A549 (cell line): ENCODE data around the gene NYAP2. TPM values are rescaled to one million over a fixed set of nuclear protein-coding genes. Genes with fewer than 3 reads are reported as not detected.

Experiments
- ATAC-seq, 2 experiments: fragments of 200-7000 bp in 1 of 2; fragments of >200 bp in 1 of 2; cut with Nextera tagmentation in 1 of 2; cut with Tn5 transposase in 1 of 2; 3 replicates each; pipeline versions ENCODE4 v1.8.0 to v1.9.1; 2018 to 2020; ENCODE audit warnings: mild to moderate bottlenecking in 1 of 2, moderate library complexity in 1 of 2
- CTCF ChIA-PET: fragments of 300-600 bp; sonication (Branson Sonifier 250); formaldehyde crosslinking; extraction: SDS; loops from one replicate; lab custom pipeline; 2021; ENCODE audit warnings: antibody characterized with exemption, inconsistent platforms; lab: Yijun Ruan, JAX
- POLR2A ChIA-PET: fragments of 350-600 bp; formaldehyde crosslinking; extraction: SDS; loops from one replicate; lab custom pipeline; 2021; ENCODE audit warnings: antibody characterized with exemption, inconsistent platforms; lab: Yijun Ruan, JAX
- DNase-seq, 2 experiments: peaks; one replicate each; pipeline versions ENCODE4 v3.0.0 to v3.0.0-alpha.2; 2011 to 2016; ENCODE audit warnings: low read depth in 1 of 2, low spot score in 1 of 2
- FAIRE-seq: peaks from 2 replicates; lab custom pipeline; 2011; peaks lifted over from hg19 to GRCh38; lab: Jason Lieb, UNC
- H3K27ac ChIP-seq, 2 experiments: fragments of >200 bp; sonication (Bioruptor Twin); formaldehyde crosslinking; 3 replicates each; pipeline ENCODE4 v1.5.1; 2016 to 2017
- H3K4me1 ChIP-seq: fragments of >200 bp; sonication (Bioruptor Twin); formaldehyde crosslinking; 3 replicates; pipeline ENCODE4 v1.6.1; 2016
- H3K4me2 ChIP-seq: fragments of >200 bp; sonication (Bioruptor Twin); formaldehyde crosslinking; 3 replicates; pipeline ENCODE4 v1.6.1; 2016
- H3K4me3 ChIP-seq: fragments of >200 bp; sonication (Bioruptor Twin); formaldehyde crosslinking; 3 replicates; pipeline ENCODE4 v1.5.1; 2016
- H3K9me3 ChIP-seq: fragments of >200 bp; sonication (Bioruptor Twin); formaldehyde crosslinking; 3 replicates; pipeline ENCODE4 v1.6.1; 2016
- ATOH8 ChIP-seq: fragments of 250-450 bp; sonication (Bioruptor Pico); IDR thresholded peaks from 2 replicates; pipeline ENCODE4 v1.5.0; 2020; ENCODE audit warnings: low read depth, mild to moderate bottlenecking, moderate library complexity
- BHLHE40 ChIP-seq: IDR thresholded peaks from 2 replicates; pipeline ENCODE4 v1.6.1; 2012; ENCODE audit warnings: low read depth, low read length, inconsistent platforms
- CBX8 ChIP-seq: fragments of 200-600 bp; sonication (generic); IDR thresholded peaks from 2 replicates; pipeline ENCODE4 v1.6.1; 2016
- CEBPB ChIP-seq, 2 experiments: fragments of >200 bp in 1 of 2; sonication (Bioruptor Twin) in 1 of 2; formaldehyde crosslinking in 1 of 2; IDR thresholded peaks; 2 replicates each; pipeline ENCODE4 v1.6.1; 2012 to 2016
- CTCF ChIP-seq: fragments of >200 bp; sonication (Bioruptor Twin); formaldehyde crosslinking; IDR thresholded peaks from 3 replicates; pipeline ENCODE4 v1.5.1; 2016
- EHF ChIP-seq: fragments of 250-450 bp; sonication (Bioruptor Pico); IDR thresholded peaks from 2 replicates; pipeline ENCODE4 v1.5.0; 2020; ENCODE audit warnings: mild to moderate bottlenecking
- ELK1 ChIP-seq: fragments of 150-350 bp; IDR thresholded peaks from 2 replicates; pipeline ENCODE4 v1.6.1; 2014; ENCODE audit warnings: low read depth, mild to moderate bottlenecking, low read length
- FOSL2 ChIP-seq, 2 experiments: fragments of 450-650 bp in 1 of 2; fragments of >200 bp in 1 of 2; sonication (Bioruptor Twin) in 1 of 2; formaldehyde crosslinking; IDR thresholded peaks; 2 replicates each; pipeline versions ENCODE4 v1.5.0 to v1.6.1; 2016 to 2020; ENCODE audit warnings: mild to moderate bottlenecking in 1 of 2, moderate library complexity in 1 of 2
- HES2 ChIP-seq: fragments of >200 bp; sonication (Bioruptor Twin); formaldehyde crosslinking; IDR thresholded peaks from 2 replicates; pipeline ENCODE4 v1.6.1; 2016
- HEYL ChIP-seq: fragments of 250-450 bp; sonication (Bioruptor Pico); IDR thresholded peaks from 2 replicates; pipeline ENCODE4 v1.8.0; 2021; ENCODE audit warnings: mild to moderate bottlenecking, moderate library complexity
- HOXA7 ChIP-seq: fragments of 250-450 bp; sonication (Bioruptor Pico); IDR thresholded peaks from 2 replicates; pipeline ENCODE4 v1.5.0; 2020; ENCODE audit warnings: mild to moderate bottlenecking, moderate library complexity
- HOXB13 ChIP-seq: fragments of 250-450 bp; sonication (Bioruptor Pico); IDR thresholded peaks from 2 replicates; pipeline ENCODE4 v1.5.0; 2020; ENCODE audit warnings: low read depth, mild to moderate bottlenecking, moderate library complexity
- KDM5A ChIP-seq: fragments of 200-600 bp; sonication (generic); IDR thresholded peaks from 2 replicates; pipeline ENCODE4 v1.6.1; 2016; ENCODE audit warnings: antibody characterized with exemption, mild to moderate bottlenecking
- MAX ChIP-seq: IDR thresholded peaks from 2 replicates; pipeline ENCODE4 v1.6.1; 2012
- MYC ChIP-seq: IDR thresholded peaks from 2 replicates; pipeline ENCODE4 v1.6.1; 2012; ENCODE audit warnings: mild to moderate bottlenecking, inconsistent platforms, low read length, improper control_type of control experiment, borderline replicate concordance
- POLR2A ChIP-seq: IDR thresholded peaks from 2 replicates; pipeline ENCODE4 v1.6.1; 2012; ENCODE audit warnings: mild to moderate bottlenecking, low read length
- POLR2AphosphoS2 ChIP-seq: conservative IDR thresholded peaks from 2 replicates; pipeline ENCODE4 v1.6.1; 2012; ENCODE audit warnings: low read length, improper control_type of control experiment, inconsistent platforms
- RAD21 ChIP-seq, 2 experiments: fragments of >200 bp in 1 of 2; sonication (Bioruptor Twin) in 1 of 2; formaldehyde crosslinking in 1 of 2; IDR thresholded peaks in 1 of 2; conservative IDR thresholded peaks in 1 of 2; 2 replicates in 1 of 2; 3 replicates in 1 of 2; pipeline ENCODE4 v1.6.1; 2012 to 2018; ENCODE audit warnings: inconsistent platforms in 1 of 2
- RARB ChIP-seq: fragments of 250-450 bp; sonication (Bioruptor Pico); IDR thresholded peaks from 2 replicates; pipeline ENCODE4 v1.8.0; 2021; ENCODE audit warnings: mild to moderate bottlenecking, moderate library complexity
- REST ChIP-seq: fragments of 200-600 bp; sonication (generic); IDR thresholded peaks from 2 replicates; pipeline ENCODE4 v1.6.1; 2016; ENCODE audit warnings: antibody characterized with exemption, mild to moderate bottlenecking, moderate library complexity
- ZC3H11A ChIP-seq: fragments of 450-650 bp; IDR thresholded peaks from 2 replicates; pipeline ENCODE4 v1.6.1; 2014; ENCODE audit warnings: antibody characterized with exemption, mild to moderate bottlenecking
- ZNF302 ChIP-seq: fragments of 250-450 bp; sonication (Bioruptor Pico); IDR thresholded peaks from 2 replicates; pipeline ENCODE4 v1.9.0; 2021; ENCODE audit warnings: inconsistent platforms, mild to moderate bottlenecking, moderate library complexity
- WGBS: methylation state at CpG from one replicate; pipeline ENCODE4 v1.1.6; 2017; ENCODE audit errors: missing lambda C conversion rate; 5-methylcytosine and 5-hydroxymethylcytosine counted together
- polyA plus RNA-seq, 4 experiments: library from polyadenylated mRNA; depleted of rRNA in 3 of 4; stranded (reverse); fragments of >200 nt; fragmentation: RNase III in 1 of 4; extraction: RNeasy Plus Mini Kit Qiagen cat#74134 plus additional on column Dnase treatment in 1 of 4; gene quantifications; 2 replicates in 3 of 4; 3 replicates in 1 of 4; pipeline ENCODE4 v1.2.3, GENCODE V29; 2011 to 2017

NYAP2 gene
- polyA plus RNA-seq, 2 of the 4 experiments (the other 2 are of a cell fraction), result 0.01 TPM; not detected in 1

- Histone ChIP-seq H3K4me1 (no peaks in the 10 kb centered on the region), H3K9me3 (no peaks in the 10 kb centered on the region), H3K4me2 (no peak overlapping the region), H3K27ac (no peak overlapping the region), H3K4me3 (no peak overlapping the region)
- CTCF ChIA-PET, result no interaction called here
- TF ChIP-seq KDM5A (no peak), HOXB13 (CRISPR knock-in tag) (no peak), CTCF (no peak), HEYL (CRISPR knock-in tag) (no peak), POLR2A (no peak), BHLHE40 (no peak), ZC3H11A (no peak)
- DNase-seq (no peak), FAIRE-seq (no peak), ATAC-seq (no peak)
- POLR2A ChIA-PET, result no interaction called here
These were observed 101.5 kb downstream of the NYAP2 start for GRCh38 chr2:225501022-225501421.

- Histone ChIP-seq H3K4me3 (no peak overlapping the region), H3K9me3 (no peaks in the 10 kb centered on the region), H3K27ac (no peak overlapping the region), H3K4me1 (no peaks in the 10 kb centered on the region), H3K4me2 (no peak overlapping the region)
- ChIA-PET POLR2A (no interaction called here), CTCF (interaction anchor here (0.7 kb wide), 1 partner anchor 244 kb away, joined by 3 read pairs; no protein-coding TSS in a partner anchor)
- WGBS, result 18% methylated on average over 1 of the region's 1 CpG
- no peak for DNase-seq
- no peak for FAIRE-seq
- ATAC-seq, result no peak
- TF ChIP-seq POLR2AphosphoS2 (no peak), REST (no peak), ATOH8 (CRISPR knock-in tag) (no peak), HES2 (no peak), CEBPB (IDR thresholded peaks at IDR 0.05) (no peak), ZNF302 (CRISPR knock-in tag) (no peak), CTCF (no peak), RARB (CRISPR knock-in tag) (no peak), MAX (no peak), ELK1 (no peak), FOSL2 (IDR thresholded peaks at IDR 0.05) (no peak), FOSL2 (CRISPR knock-in tag; IDR thresholded peaks at IDR 0.05) (no peak), HEYL (CRISPR knock-in tag) (no peak), CBX8 (no peak), EHF (CRISPR knock-in tag) (no peak), RAD21 (conservative IDR thresholded peaks at IDR 0.05 in 1 of 2, IDR thresholded peaks at IDR 0.05 in 1 of 2) (no peak), HOXB13 (CRISPR knock-in tag) (no peak), HOXA7 (CRISPR knock-in tag) (no peak), MYC (no peak)
These were observed 103.5 kb downstream of the NYAP2 start for GRCh38 chr2:225502971-225503370.
